Stimulated activated naive CD8-positive, alpha-beta T cell treated with anti-CD3 and anti-CD28 coated beads, Interleukin-15, Interleukin-2, amounts not matched to agents 100 ng/mL and 50 ng/mL, for 24 hours (primary cell): ENCODE measurements around the gene EYS.

ENCODE experiments used
- H3K27ac Mint-ChIP-seq: one replicate; pipeline ENCODE4 v1.8.0; 2021; ENCODE audit warnings: mild to moderate bottlenecking, mixed read lengths
- H3K27me3 Mint-ChIP-seq: one replicate; pipeline ENCODE4 v1.8.0; 2021; ENCODE audit warnings: mixed read lengths
- H3K36me3 Mint-ChIP-seq: one replicate; pipeline ENCODE4 v1.8.0; 2021; ENCODE audit warnings: low read depth, mixed read lengths
- H3K4me1 Mint-ChIP-seq: one replicate; pipeline ENCODE4 v1.8.0; 2021; ENCODE audit warnings: low read depth, mixed read lengths
- H3K4me3 Mint-ChIP-seq: one replicate; pipeline ENCODE4 v1.8.0; 2021; ENCODE audit warnings: mild to moderate bottlenecking, mixed read lengths
- H3K9me3 Mint-ChIP-seq: one replicate; pipeline ENCODE4 v1.8.0; 2021; ENCODE audit warnings: mixed read lengths

The EYS gene

DNA sequence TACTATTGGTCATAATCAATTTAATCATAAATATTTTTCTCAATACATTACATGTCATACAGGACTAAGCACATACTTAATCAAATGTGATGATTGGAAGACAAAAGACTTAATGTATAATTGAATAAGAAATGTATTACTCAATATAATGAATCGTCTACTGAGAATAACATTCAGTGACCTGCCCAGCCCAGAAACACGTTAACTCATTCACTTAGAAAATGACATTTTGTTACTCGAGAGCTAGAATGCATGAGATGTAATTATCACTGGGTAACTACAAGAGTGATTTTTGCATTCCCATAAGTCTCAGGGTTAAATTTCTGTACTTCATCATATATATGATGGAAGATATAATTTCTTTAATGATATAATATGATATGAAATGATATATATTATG is 444.8 kb downstream of the EYS start:
- H3K4me3 Mint-ChIP-seq = no peak overlapping the region
- no peaks in the 10 kb centered on the region for H3K4me1 Mint-ChIP-seq
- no peaks in the 10 kb centered on the region for H3K27me3 Mint-ChIP-seq
- no peak overlapping the region for H3K27ac Mint-ChIP-seq
- no peaks in the 10 kb centered on the region for H3K36me3 Mint-ChIP-seq
- H3K9me3 Mint-ChIP-seq = peaks cover 5% of the 10 kb centered on the region

DNA sequence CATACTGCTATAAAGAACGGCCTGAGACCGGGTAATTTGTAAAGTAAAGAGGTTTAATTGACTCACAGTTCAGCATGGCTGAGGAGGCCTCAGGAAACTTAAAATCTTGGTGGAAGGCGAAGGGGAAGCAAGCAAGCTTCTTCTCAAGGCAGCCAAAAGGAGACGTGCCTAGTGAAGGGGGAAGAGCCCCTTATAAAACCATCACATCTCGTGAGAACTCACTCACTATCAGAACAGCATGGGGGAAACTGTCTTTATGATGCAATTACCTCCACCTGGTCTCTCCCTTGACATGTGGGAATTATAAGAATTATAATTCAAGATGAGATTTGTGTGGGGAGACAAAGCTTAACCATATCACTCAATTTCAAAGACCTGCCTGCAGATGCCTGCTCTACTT is 447.0 kb downstream of the EYS start:
- H3K27ac Mint-ChIP-seq = no peak overlapping the region
- no peak overlapping the region for H3K4me3 Mint-ChIP-seq
- H3K36me3 Mint-ChIP-seq = no peaks in the 10 kb centered on the region
- peaks cover 5% of the 10 kb centered on the region for H3K9me3 Mint-ChIP-seq
- no peaks in the 10 kb centered on the region for H3K4me1 Mint-ChIP-seq
- no peaks in the 10 kb centered on the region for H3K27me3 Mint-ChIP-seq

DNA sequence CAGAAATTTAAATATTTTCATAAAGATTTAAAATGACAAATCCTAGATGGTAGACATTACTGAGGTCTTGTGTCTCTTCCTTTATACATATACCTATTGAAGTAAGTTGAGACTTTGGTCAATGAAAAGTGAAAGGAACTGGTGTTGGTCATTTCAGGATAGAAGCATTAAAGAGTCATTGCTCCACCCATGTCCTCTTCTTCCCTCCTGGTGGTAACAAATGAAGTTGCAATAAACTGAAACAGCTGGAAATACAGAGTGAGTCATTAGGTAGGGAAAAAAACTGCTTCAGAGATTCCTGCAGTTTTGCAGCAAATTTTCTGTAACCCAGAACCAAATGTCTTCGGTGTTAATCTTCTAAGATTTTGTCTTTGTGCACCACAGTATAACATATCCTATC is 448.0 kb downstream of the EYS start:
- Mint-ChIP-seq H3K4me1 (no peaks in the 10 kb centered on the region), H3K27me3 (no peaks in the 10 kb centered on the region), H3K4me3 (no peak overlapping the region), H3K9me3 (peaks cover 5% of the 10 kb centered on the region), H3K36me3 (no peaks in the 10 kb centered on the region), H3K27ac (no peak overlapping the region)

- H3K4me1 Mint-ChIP-seq = no peaks in the 10 kb centered on the region
- H3K27ac Mint-ChIP-seq = no peak overlapping the region
- peaks cover 5% of the 10 kb centered on the region for H3K9me3 Mint-ChIP-seq
- no peaks in the 10 kb centered on the region for H3K27me3 Mint-ChIP-seq
- H3K4me3 Mint-ChIP-seq = no peak overlapping the region
- no peaks in the 10 kb centered on the region for H3K36me3 Mint-ChIP-seq
These were observed 454.0 kb downstream of the EYS start for GRCh38 chr6:65253041-65253440.

DNA sequence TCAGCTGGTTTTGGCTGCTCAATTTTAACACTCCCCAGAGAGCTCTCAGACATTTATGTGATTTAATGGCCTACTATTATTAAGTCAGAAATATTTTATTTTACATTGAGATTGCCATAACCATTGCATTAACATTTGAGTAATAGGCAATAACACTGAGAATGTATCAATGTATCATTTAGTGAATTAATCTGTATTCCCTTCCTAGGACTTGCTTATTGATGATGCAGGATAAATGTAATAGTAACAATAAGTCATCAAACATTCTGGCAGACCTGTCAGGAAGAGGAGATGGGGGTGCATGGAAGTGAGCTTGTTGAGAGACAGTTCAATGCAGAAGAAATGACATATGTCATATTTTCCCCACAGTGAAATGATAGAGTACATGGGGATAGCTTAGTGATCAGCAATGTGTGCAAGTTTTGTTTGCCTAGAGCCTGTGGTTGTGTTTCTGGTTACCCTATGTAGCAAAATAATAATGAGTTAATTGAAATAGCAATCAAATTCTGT is 458.9 kb downstream of the EYS start:
- H3K4me1 Mint-ChIP-seq = no peaks in the 10 kb centered on the region
- H3K9me3 Mint-ChIP-seq = peaks cover 11% of the 10 kb centered on the region
- H3K36me3 Mint-ChIP-seq = no peaks in the 10 kb centered on the region
- no peak overlapping the region for H3K27ac Mint-ChIP-seq
- no peaks in the 10 kb centered on the region for H3K27me3 Mint-ChIP-seq
- H3K4me3 Mint-ChIP-seq = no peak overlapping the region

- no peaks in the 10 kb centered on the region for H3K27me3 Mint-ChIP-seq
- H3K9me3 Mint-ChIP-seq = peaks cover 28% of the 10 kb centered on the region
- H3K4me1 Mint-ChIP-seq = no peaks in the 10 kb centered on the region
- H3K4me3 Mint-ChIP-seq = no peak overlapping the region
- no peak overlapping the region for H3K27ac Mint-ChIP-seq
- H3K36me3 Mint-ChIP-seq = no peaks in the 10 kb centered on the region
These were observed 475.4 kb downstream of the EYS start for GRCh38 chr6:65231616-65232015.

- H3K4me3 Mint-ChIP-seq = no peak overlapping the region
- no peak overlapping the region for H3K27ac Mint-ChIP-seq
- H3K9me3 Mint-ChIP-seq = peaks cover 27% of the 10 kb centered on the region
- no peaks in the 10 kb centered on the region for H3K4me1 Mint-ChIP-seq
- H3K27me3 Mint-ChIP-seq = no peaks in the 10 kb centered on the region
- H3K36me3 Mint-ChIP-seq = no peaks in the 10 kb centered on the region
These were observed 477.2 kb downstream of the EYS start for GRCh38 chr6:65229825-65230224.

DNA sequence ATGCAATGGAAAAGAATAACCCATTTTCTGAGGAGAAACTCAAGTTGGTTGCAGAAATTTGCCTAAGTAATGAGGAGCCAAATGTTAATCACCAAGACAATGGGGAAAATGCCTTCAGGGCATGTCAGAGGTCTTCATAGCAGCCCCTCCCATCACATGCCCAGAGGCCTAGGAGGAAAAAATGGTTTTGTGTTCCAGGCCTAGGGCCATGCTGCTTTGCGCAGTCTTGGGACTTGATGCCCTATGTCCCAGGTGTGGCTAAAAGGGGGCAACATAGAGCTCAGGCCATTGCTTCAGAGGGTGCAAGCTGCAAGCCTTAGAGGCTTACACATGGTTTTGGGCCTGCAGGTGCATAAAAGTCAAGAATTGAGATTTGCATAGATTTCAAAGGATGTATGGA is 485.9 kb downstream of the EYS start:
- Mint-ChIP-seq H3K4me3 (no peak overlapping the region), H3K4me1 (no peaks in the 10 kb centered on the region), H3K27me3 (no peaks in the 10 kb centered on the region), H3K27ac (no peak overlapping the region), H3K9me3 (peaks cover 28% of the 10 kb centered on the region), H3K36me3 (no peaks in the 10 kb centered on the region)

- Mint-ChIP-seq H3K4me3 (no peak overlapping the region), H3K27ac (no peak overlapping the region), H3K27me3 (no peaks in the 10 kb centered on the region), H3K36me3 (no peaks in the 10 kb centered on the region), H3K4me1 (no peaks in the 10 kb centered on the region), H3K9me3 (peaks cover 26% of the 10 kb centered on the region)
These were observed 504.3 kb downstream of the EYS start for GRCh38 chr6:65202738-65203137.

DNA sequence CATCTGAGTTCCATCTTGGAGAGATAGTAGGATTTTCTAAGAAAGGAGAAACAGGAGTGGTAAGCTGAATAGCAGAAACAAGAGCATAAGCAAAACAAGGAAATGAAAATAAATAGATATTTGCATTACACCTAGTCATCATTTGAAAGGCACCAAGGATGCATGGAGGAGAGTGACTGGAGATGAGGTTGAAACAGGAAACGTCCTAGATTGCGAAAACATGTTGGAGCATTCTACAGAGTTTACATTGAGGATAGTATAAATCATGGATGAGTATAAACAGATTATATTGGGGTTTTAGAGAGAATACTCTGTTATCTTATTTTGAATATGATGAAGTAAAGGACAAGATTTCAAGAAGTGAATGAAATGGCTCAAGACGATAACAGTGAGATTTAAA is 507.3 kb downstream of the EYS start:
- H3K27ac Mint-ChIP-seq = no peak overlapping the region
- H3K27me3 Mint-ChIP-seq = no peaks in the 10 kb centered on the region
- H3K4me1 Mint-ChIP-seq = no peaks in the 10 kb centered on the region
- H3K36me3 Mint-ChIP-seq = no peaks in the 10 kb centered on the region
- peaks cover 19% of the 10 kb centered on the region for H3K9me3 Mint-ChIP-seq
- no peak overlapping the region for H3K4me3 Mint-ChIP-seq

DNA sequence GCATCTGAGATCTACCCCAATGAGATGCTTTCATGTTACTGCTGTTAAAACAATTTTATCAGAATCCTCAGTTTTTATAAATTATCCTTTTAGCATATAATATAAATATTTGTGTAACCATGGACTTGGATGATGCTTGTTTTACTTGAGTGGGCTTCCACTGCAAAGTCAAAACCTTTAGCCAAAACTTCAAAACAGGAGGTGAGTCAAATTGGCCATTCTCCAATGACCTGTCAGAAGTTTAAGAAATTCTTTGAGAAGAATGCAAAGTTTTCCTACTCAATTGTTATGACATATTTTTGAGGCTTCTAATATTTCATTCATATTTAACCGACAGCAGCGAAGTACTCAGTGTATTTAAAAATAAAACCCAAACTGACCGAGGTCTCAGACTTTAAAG is 507.9 kb downstream of the EYS start:
- Mint-ChIP-seq H3K27ac (no peak overlapping the region), H3K27me3 (no peaks in the 10 kb centered on the region), H3K36me3 (no peaks in the 10 kb centered on the region), H3K4me1 (no peaks in the 10 kb centered on the region), H3K4me3 (no peak overlapping the region), H3K9me3 (peaks cover 15% of the 10 kb centered on the region)

DNA sequence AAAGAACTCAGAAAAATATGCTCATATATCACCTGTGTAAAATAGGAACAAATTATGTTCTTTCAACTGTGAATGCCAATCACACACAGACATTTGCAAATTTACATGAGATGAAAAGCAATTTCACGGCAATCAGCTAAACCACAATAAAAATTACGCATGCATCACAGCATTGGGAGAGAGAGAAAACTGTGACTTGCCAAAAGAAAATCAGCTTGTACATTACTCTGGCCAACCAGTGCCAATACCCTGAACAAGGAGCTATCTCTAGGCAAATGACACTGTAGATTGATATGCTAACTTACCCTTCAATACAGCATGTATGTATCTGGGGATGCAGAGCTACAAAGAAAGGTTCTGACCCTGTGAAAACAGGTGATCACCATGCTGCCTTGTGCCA is 515.6 kb downstream of the EYS start:
- H3K36me3 Mint-ChIP-seq = no peaks in the 10 kb centered on the region
- H3K4me1 Mint-ChIP-seq = no peaks in the 10 kb centered on the region
- no peak overlapping the region for H3K27ac Mint-ChIP-seq
- H3K27me3 Mint-ChIP-seq = no peaks in the 10 kb centered on the region
- no peak overlapping the region for H3K4me3 Mint-ChIP-seq
- peaks cover 10% of the 10 kb centered on the region for H3K9me3 Mint-ChIP-seq

DNA sequence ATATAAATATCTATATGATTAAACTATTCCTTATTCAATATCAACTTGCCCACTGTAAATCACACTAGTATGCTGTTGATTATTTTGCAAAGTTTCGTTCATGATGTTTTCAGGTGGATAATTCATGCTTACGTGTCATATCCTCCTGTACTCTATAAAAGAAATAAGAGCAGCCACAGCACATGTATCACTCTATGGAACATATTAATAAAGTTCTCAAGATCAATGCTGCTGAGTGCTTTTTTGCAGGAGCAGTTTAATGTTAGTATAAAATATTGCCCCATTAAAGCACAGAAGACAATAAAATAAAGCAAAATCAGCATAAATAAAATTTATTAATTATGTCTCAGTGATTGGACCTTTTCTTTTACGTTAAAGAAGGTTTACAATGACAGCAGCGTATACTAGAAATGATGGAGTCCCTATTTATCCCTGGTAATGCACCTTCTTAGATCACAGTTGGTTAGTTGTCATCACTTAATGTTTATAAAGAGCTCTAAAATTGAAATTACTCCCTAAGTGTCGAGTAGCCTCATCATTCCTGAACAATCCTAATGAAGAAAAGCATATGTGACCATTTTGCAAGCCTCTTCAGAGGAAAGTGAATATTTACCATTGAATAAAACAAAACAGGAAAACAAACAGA is 517.7 kb downstream of the EYS start:
- no peak overlapping the region for H3K4me3 Mint-ChIP-seq
- H3K4me1 Mint-ChIP-seq = no peaks in the 10 kb centered on the region
- H3K27me3 Mint-ChIP-seq = no peaks in the 10 kb centered on the region
- H3K27ac Mint-ChIP-seq = no peak overlapping the region
- H3K36me3 Mint-ChIP-seq = no peaks in the 10 kb centered on the region
- peaks cover 11% of the 10 kb centered on the region for H3K9me3 Mint-ChIP-seq

DNA sequence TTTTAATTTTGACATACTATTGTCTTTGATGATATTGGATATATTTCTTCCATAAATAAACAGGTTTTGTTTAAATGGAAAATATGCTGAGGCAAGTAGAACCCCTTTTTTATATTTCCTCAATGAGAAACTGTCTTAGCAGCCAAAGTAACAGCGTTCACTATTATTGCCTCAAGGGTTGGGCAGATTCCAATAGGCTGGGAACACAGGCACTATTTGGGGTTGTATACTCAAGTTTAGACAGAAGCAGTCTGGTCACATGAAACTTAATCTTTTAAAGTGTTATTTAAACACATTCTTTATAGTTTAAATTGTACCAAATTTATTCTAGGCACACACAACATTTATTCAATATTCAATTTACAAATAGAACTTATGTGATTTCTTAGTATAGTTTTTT is 520.2 kb downstream of the EYS start:
- H3K27me3 Mint-ChIP-seq = no peaks in the 10 kb centered on the region
- peaks cover 7% of the 10 kb centered on the region for H3K9me3 Mint-ChIP-seq
- H3K4me1 Mint-ChIP-seq = no peaks in the 10 kb centered on the region
- no peak overlapping the region for H3K4me3 Mint-ChIP-seq
- H3K27ac Mint-ChIP-seq = no peak overlapping the region
- no peaks in the 10 kb centered on the region for H3K36me3 Mint-ChIP-seq

GRCh38 chr6:65182681-65183080 is 524.3 kb downstream of the EYS start:
- Mint-ChIP-seq H3K36me3 (no peaks in the 10 kb centered on the region), H3K27ac (no peak overlapping the region), H3K4me1 (no peaks in the 10 kb centered on the region)

DNA sequence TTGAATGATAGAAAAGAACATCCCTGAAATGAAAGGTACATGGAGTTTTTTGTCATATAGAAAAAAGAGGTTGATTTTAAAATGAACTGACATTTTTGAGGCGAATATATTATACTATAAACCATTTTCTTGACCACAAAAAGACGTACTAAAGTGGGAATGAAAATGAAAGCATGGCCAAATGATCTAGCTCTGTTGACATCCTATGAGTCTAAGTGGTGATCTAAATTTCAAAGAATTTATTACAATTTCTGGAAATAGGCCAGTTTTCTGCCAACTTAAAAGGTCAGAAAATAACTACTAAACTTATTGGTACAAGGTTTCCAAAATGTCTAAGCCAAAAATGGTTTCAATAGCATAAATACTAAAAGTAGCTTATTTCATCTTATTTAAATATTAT is 536.8 kb downstream of the EYS start:
- no peak overlapping the region for H3K4me3 Mint-ChIP-seq
- no peak overlapping the region for H3K27ac Mint-ChIP-seq
- no peaks in the 10 kb centered on the region for H3K36me3 Mint-ChIP-seq
- no peaks in the 10 kb centered on the region for H3K27me3 Mint-ChIP-seq
- peaks cover 8% of the 10 kb centered on the region for H3K9me3 Mint-ChIP-seq
- H3K4me1 Mint-ChIP-seq = no peaks in the 10 kb centered on the region

More at GRCh38 chr6:65182681-65183080, 524.3 kb downstream of the EYS start:
- H3K9me3 Mint-ChIP-seq = peaks cover 8% of the 10 kb centered on the region
- no peaks in the 10 kb centered on the region for H3K27me3 Mint-ChIP-seq
- no peak overlapping the region for H3K4me3 Mint-ChIP-seq
